ENCODE data around the gene LAIR2. TPM values are rescaled to one million over a fixed set of nuclear protein-coding genes. Genes with fewer than 3 reads are reported as not detected.

Gene LAIR2
- total RNA-seq, 4 donors from 2014 or later, result not detected

GRCh38 chr19:54478677-54479266 is 23.9 kb upstream of the LAIR2 start:
- DNase-seq (ENCODE audit: extremely low spot score), result no peak
- Histone ChIP-seq H3K27me3 (peaks cover 0 to 67% (median 6%) of the 10 kb centered on the region in 4 donors), H3K9me3 (no peaks in the 10 kb centered on the region), H3K36me3 (no peaks in the 10 kb centered on the region), H3K27ac (replicated peaks in 1 of 4) (no peak overlapping the region), H3K4me3 (no peak overlapping the region), H3K4me1 (peaks cover 3 to 12% (median 4%) of the 10 kb centered on the region in 4 donors)
- intact Hi-C loops (cut with DNase I), result loop anchor here (2.0 to 5.0 kb wide), 2 partner anchors 41 to 196 kb away; no protein-coding TSS in a partner anchor
- WGBS, result 14% methylated on average over 10 of the region's 10 CpGs
- TF ChIP-seq CTCF (IDR thresholded peaks at IDR 0.05), result peak; percentile 43 to 59 (median 45)
- TF ChIP-seq POLR2A (IDR thresholded peaks at IDR 0.05; ENCODE audit: low read depth), result no peak

- Histone ChIP-seq H3K27me3 (peaks cover 0 to 68% (median 6%) of the 10 kb centered on the region in 4 donors), H3K36me3 (no peaks in the 10 kb centered on the region), H3K4me3 (no peak overlapping the region), H3K9me3 (no peaks in the 10 kb centered on the region), H3K27ac (replicated peaks in 1 of 4) (no peak overlapping the region), H3K4me1 (peaks cover 0 to 9% (median 2%) of the 10 kb centered on the region in 4 donors)
- DNase-seq (ENCODE audit: extremely low spot score), result no peak
- no peak for TF ChIP-seq CTCF (IDR thresholded peaks at IDR 0.05)
- TF ChIP-seq POLR2AphosphoS5 (IDR thresholded peaks at IDR 0.05), result no peak
- no peak for TF ChIP-seq POLR2A (IDR thresholded peaks at IDR 0.05; ENCODE audit: low read depth)
- TF ChIP-seq EP300 (IDR thresholded peaks at IDR 0.05), result no peak
- WGBS, result 68% methylated on average over 2 of the region's 2 CpGs
- intact Hi-C loops (cut with DNase I), result no loop called here
Observed at GRCh38 chr19:54480051-54480450, 22.6 kb upstream of the LAIR2 start.

- peaks cover 0 to 65% (median 6%) of the 10 kb centered on the region in 4 donors for H3K27me3 ChIP-seq
- intact Hi-C loops (cut with DNase I), result no loop called here
- H3K36me3 ChIP-seq, result no peaks in the 10 kb centered on the region
- no peak for DNase-seq (ENCODE audit: extremely low spot score)
- H3K9me3 ChIP-seq, result no peaks in the 10 kb centered on the region
- peak; percentile 27 to 60 (median 49) for TF ChIP-seq CTCF (IDR thresholded peaks at IDR 0.05)
- no peak for TF ChIP-seq POLR2A (IDR thresholded peaks at IDR 0.05; ENCODE audit: low read depth)
- 11% methylated on average over 16 of the region's 16 CpGs for WGBS
- H3K4me3 ChIP-seq, result no peak overlapping the region
- no peak overlapping the region for H3K27ac ChIP-seq (replicated peaks in 1 of 4)
- H3K4me1 ChIP-seq, result peaks cover 0 to 9% (median 2%) of the 10 kb centered on the region in 4 donors
Observed at GRCh38 chr19:54481326-54481930, 21.2 kb upstream of the LAIR2 start.

- intact Hi-C loops (cut with DNase I), result no loop called here
- Histone ChIP-seq H3K4me3 (no peak overlapping the region), H3K36me3 (no peaks in the 10 kb centered on the region), H3K9me3 (no peaks in the 10 kb centered on the region), H3K27me3 (peaks cover 0 to 62% (median 6%) of the 10 kb centered on the region in 4 donors), H3K4me1 (peaks cover 0 to 9% (median 2%) of the 10 kb centered on the region in 4 donors), H3K27ac (replicated peaks in 1 of 4) (no peak overlapping the region)
- DNase-seq (ENCODE audit: extremely low spot score), result no peak
- TF ChIP-seq POLR2A (IDR thresholded peaks at IDR 0.05; ENCODE audit: low read depth) (no peak), EP300 (IDR thresholded peaks at IDR 0.05) (no peak), CTCF (IDR thresholded peaks at IDR 0.05) (no peak), POLR2AphosphoS5 (IDR thresholded peaks at IDR 0.05) (no peak)
- WGBS, result 66% methylated on average over 3 of the region's 3 CpGs
Observed at GRCh38 chr19:54482889-54483288, 19.7 kb upstream of the LAIR2 start.
